Stimulated activated CD4-positive, alpha-beta T cell treated with anti-CD3 and anti-CD28 coated beads, Interleukin-15, amount 100 ng/mL, for 1 hour (primary cell): ENCODE data around the gene SYT13.

Source experiments
- DNase-seq, 2 donors: peaks; one replicate each; pipeline ENCODE4 v3.0.0-alpha.2; 2020; ENCODE audit warnings: low read depth in 1 of 2, low spot score in 1 of 2

Gene SYT13

DNA sequence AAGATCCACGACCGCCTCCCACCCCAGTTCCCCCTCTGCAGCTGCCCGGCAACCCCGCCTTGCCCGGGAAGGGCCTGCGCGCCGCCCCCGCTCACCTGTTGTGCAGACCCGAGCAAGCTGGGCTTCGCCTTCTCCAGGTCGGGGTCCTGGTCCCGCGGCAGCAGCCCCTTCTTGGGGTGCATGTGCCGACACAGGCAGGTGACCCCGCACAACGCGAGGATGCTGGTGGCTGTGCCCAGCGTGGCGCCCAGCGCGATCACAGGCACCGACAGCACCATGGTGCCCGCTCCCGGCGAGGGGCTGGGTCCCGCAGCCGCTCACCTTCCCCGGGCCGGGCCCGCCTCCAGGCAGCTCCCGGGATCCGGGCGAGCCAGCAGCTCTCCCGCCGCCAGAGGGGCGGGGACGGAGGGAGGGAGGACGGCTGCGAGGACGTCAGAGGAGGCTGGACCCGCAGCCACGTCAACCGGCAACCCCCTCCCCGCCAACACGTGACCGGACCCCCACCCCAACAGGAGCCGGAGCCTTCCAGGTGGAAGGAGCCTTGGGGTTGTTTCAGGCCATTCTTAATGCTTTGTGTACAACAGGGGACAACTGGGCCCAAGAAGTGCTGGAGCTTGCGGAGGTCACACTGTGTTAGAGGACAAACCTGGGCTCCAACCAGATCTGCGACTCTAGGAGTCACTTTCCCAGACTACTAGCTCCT lies at the start of gene SYT13:
TSS of gene SYT13 (minus strand) at position 412 of the 703 bp plus-strand sequence. CDS start at position 278, 134 bp downstream.
- no peak for DNase-seq

GRCh38 chr11:45335434-45335833 lies 49.3 kb upstream of the SYT13 start:
- no peak for DNase-seq

DNA sequence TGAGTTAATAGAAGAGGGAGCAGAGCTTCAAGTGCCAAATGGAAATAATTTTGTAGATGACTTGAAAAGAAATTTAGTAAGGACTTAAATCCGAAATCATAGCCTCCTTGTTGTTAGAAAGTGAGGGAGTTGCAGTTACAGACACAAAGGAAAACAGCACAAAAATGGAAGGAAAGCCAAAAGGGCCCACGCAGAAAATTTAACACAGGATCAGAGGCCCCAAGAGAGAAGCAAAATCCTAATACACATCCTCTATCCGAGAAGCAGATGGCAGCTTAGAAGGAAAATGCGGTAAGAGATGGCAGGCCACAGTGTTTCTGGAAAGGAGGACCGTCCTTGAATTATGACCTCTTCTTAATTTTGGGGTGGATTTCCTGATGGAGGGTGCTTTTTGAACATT lies 48.7 kb upstream of the SYT13 start:
- DNase-seq: no peak

DNA sequence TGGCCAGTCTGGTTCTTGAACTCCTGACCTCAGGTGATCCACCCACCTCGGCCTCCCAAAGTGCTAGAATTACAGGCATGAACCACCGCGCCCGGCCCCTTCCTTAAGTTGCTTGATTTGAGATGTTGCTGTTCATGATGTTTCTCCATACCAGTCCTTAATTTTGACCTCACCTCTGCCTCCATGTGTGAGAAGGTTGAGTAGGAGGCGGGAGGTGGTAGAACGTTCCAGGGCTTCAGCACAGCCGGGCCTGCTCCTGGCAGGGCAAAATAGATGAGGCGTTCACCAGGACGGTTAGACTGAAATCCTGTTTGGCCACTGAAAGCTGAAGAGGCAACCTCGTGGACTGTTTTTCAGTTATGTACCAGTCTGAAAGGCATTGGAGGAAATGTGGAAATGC lies 48.3 kb upstream of the SYT13 start:
- DNase-seq: no peak

GRCh38 chr11:45333001-45333971 lies 47.1 kb upstream of the SYT13 start:
- no peak for DNase-seq

DNA sequence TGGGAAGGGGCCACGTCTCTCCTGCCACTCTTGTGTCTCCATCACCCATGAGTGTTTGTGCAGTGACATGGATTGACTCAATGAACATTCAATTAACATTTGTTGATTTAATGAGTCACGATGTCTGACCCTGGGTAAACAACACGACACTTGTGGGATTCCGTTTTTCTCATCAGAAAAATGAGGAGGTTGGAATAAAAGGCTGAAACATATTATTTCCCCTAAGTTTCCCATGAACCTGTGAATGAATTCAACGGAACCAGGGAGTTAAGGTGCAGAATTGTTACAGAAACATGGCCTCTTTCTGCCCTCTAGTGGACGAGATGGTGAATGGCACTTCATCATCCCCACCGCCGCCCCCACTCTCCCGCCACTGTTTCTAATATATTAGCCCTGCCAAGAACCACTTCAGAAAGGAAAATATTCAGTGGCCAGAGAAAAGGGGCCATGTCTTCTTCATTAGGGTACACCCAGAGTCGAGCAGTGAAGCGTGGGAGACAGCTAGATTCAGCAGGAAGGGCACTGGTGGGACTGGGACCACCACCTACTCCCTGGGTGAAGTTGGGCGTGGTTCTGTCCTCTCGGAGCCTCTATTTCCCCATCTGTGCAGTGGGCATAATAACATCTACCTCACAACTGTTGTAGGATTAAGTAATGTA lies 46.3 kb upstream of the SYT13 start:
- no peak for DNase-seq

DNA sequence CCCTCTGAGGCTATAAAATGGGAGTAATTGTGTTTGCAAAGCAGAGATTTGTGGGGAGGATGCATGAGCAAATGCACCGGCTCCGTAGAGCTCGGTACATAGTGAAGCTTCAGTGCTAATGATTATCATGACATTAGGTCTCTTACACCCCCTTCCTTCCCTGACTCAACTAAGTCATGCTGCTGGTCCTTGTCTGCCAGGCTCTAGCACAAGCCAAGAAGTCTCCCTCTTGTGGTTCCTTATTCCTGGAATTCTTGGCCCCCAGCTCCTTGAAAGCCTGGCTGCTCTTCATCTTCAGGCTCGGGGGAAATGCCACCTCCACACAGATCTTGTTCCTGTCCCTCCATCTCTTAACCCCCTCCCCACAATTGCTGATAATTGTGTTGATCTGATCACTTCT lies 45.7 kb upstream of the SYT13 start:
- no peak for DNase-seq

DNA sequence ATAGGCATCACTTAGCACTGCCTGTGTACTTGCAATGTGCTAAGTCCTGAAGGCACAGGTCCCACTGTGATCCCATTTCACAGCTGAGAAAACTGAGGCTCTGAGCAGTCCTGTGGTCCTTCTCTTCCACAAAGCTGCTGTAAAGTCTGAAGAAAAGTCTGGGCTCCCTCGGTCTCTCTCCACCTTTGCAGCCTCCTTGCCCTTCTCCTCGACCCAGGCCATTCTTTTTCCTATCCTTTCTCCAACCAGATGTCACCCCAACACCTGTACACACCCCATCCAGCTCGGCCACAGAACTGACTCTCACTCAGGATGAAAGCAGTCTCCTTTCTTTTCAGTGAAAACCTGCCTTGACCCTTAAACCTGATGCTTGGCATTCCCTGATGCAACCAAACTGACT lies 42.6 kb upstream of the SYT13 start:
- DNase-seq: no peak

DNA sequence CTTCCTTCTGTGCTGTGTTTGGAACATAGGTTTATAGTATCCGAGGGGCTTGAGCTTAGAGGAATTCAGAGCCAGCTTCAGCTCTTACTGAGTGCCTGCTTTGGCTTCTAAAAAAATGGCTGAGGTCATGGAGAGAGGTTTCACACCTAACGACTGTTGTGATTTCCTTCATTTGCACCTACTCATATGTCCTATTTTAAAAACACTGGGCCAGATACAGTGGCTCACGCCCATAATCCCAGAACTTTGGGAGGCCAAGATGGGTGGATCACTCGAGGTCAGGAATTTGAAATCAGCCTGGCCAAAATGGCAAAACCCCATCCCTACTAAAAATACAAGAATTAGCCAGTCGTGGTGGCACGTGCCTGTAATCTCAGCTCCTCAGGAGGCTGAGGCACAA lies 38.3 kb upstream of the SYT13 start:
- DNase-seq: no peak

DNA sequence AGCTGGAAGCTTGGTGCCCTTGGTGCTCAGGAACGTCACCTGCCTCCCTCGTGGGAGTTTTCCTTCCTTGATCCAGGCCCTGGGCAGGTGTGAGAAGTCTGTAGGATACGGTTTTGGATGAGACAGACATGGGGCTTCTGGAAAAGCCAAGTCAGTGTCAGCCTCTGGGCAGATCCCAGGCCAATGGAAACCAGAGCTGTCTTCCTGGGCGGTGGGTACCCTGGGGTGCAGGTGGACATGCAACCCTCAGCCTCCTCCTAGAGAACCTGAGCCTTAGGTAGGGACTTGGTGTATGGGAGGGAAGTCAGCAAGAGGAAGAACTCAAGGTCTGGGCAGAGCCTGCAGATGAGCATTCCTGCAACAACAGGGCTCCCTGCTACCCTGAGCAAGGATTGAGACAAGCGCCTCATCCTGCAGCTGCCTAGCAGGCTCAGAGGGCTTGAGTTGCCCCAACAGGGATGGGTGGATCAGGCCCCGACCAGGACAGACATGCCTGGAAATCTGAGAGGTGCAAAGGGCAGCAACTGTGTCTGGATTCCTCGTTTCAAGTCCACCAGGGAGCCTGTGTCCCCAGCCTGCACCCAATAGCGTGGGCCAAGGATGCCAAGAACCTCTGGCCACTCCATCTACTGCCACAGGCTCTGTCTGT lies 37.6 kb upstream of the SYT13 start:
- no peak for DNase-seq

DNA sequence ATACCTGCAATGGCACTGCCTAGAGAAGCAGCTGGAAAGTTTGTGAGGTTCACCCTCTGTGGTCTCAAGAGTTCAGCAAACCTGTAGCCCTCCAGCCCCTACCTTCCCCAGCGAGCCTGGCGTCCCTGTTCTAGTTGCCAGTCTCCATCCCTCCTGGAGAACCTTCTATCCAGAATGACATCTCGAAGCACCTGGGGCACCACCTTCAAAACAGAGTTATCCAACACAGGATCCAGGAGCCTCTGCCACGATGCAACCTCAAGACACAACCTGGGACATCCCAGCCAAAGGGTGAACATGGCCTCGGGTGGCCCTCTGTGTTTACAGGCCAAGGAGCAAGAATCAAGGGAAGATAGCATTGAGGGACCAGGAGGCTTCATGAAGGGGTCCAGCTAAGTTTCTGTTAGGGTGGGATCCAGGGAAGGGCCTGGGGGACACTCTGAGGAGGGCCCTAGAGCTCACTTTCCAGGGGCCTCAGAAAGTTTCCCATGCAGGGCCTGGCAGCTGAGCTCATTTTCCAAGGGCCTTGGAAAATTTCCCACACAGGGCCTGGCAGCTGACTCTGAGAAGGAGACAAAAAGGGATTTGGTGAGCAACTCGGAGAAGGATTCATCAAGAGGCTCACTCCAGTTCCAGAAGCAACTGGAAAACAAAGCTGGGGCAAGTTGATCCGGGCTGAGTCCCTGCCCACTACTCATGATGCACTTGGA lies 36.9 kb upstream of the SYT13 start:
- no peak for DNase-seq

DNA sequence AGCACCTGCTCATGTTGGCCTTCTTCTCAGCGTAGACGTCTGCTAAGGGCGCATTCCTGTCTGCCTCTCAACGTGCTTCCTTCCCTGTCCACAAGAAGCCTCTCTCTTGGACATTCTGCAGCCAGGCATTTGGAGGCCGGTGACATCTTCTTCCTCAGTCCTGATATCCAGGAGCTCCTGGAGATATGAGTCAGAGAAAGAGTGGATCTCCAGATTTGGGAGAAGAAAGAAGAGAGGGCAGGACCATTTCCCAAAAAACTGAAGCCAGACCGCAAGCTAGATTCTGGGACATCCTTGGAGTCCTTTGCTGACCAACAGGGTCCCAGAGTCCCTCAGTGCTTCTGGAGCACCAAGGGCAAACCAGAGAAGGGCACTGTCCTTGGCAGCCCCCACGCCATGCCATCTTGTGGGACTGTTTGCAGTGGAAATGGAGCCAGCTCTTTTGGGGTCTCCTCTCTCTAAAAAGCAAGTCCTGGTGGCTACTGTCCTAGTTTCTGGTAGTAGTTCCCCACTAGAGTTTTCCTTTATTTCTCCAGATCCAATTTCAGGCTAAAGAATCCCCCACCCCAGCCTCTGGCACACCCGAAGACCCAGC lies 36.1 kb upstream of the SYT13 start:
- no peak for DNase-seq

DNA sequence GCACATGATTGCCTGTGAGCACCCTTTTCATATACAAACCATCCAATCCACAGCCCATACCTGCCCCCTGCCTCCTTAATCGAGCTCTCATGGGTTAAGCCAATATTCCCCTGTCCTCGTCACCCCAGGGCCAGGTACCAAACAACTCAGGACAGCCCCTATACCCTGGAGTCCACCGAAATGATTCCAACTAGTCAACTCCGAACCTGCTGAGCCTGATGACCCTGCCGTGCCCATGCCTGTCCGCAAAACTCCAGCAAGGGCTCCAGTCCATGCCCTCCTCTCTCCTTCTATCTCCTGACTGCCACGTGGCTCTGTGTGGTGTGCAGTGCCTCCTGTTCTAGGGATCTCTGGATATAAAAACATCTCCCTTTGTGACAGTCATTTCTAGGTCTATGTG lies 35.5 kb upstream of the SYT13 start:
- no peak for DNase-seq

- DNase-seq: no peak
Measured at GRCh38 chr11:45321031-45321595, 35.0 kb upstream of the SYT13 start.

GRCh38 chr11:45320371-45320770 lies 34.2 kb upstream of the SYT13 start:
- no peak for DNase-seq

DNA sequence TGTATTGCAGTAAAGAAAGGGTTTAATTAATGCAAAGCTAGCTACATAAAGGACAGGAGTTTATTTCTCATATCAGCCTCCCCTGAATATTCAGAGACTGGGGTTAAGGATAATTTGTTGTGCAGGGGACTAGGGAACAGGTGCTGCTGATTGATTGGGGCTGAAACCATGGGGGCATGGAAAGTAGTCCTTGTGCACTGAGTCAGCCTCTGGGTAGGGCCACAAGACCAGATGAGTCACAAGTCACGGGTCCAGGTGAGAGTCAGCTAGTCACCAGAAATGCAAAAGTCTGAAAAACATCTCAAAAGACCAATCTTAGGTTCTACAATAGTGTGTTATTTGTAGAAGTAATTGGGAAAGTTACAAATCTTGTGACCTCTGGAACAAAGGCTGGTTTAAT lies 32.9 kb upstream of the SYT13 start:
- DNase-seq: no peak

DNA sequence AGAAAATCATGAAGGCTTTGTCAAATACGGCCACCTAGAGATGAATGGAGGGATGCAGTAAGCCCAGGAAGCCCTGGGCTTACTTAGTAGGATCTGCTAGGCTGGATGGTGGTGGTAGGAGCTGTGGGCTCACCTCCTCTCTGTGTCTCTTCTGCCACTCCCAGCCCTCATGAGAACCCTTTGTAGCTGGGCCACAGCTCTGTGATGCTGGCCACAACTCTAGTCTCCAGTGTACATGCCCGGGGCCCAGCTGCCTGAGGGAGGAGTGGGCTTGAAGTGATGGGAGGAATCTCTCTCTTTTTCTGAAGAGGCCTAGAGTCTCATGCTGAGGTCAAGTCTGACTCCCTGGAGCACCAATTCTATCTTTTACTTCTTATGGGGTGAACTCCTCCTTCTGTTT lies 32.4 kb upstream of the SYT13 start:
- DNase-seq: no peak

DNA sequence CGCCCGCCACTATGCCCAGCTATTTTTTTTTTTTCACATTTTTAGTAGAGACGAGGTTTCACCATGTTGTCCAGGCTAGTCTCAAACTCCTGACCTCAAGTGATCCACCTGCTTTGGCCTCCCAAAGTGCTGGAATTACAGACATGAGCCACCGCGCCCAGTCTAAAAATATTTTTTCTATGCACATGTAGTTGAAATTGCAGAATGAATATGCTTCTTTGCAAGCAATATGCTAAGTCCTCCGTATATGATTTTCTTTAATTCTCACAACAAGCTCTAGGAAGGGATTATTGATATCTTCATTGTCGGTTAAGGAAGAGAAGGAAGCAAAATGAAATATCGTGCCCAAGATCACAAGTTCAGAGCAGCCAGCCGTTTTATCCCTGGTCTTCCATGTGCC lies 30.1 kb upstream of the SYT13 start:
- no peak for DNase-seq

DNA sequence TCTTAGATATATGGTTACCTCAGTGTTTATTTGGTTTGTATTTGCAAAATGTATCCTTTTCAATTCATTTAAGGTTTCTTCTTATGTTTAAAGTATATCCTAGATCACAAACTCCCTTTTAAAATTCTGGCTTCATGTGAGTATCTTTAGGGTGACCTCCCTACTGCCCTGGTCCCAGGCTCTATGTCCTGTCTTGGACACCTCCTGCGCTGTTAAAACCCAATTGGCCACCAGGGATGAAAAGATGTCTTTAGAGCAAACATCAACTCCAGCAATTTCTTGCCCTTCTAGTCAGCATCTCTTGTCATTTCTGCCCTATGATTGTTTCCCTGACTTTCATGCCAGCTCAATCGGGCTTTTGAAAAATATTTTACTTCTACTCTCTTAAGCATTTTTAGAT lies 28.8 kb upstream of the SYT13 start:
- no peak for DNase-seq
